ENCODE results near the gene SPAG8. TPM values are rescaled to one million over a fixed set of nuclear protein-coding genes. Genes with fewer than 3 reads are reported as not detected.

The SPAG8 gene
- total RNA-seq, 2 experiments from 2014 or later: 1.1 to 3.6 TPM

GRCh38 chr9:35836595-35836994 lies 24.5 kb upstream of the SPAG8 start:
- no TSS peak for BruUV-seq (replicated peaks)
- H3K4me2 ChIP-seq (ENCODE audit: low read length): no peak overlapping the region
- H3K4me3 ChIP-seq (ENCODE audit: low read depth, low read length, poor library complexity, severe bottlenecking): no peak overlapping the region
- H3K79me2 ChIP-seq (ENCODE audit: insufficient read depth, low read depth, low read length): no peaks in the 10 kb centered on the region
- no peak for TF ChIP-seq CTCF (conservative IDR thresholded peaks at IDR 0.05; ENCODE audit: low read length)
- TF ChIP-seq EZH2phosphoT487 (IDR thresholded peaks at IDR 0.05; ENCODE audit: borderline replicate concordance, low read depth, low read length): no peak
- no peak for DNase-seq (ENCODE audit: low spot score)
- no peaks in the 10 kb centered on the region for H3K9me2 ChIP-seq (ENCODE audit: insufficient read depth, low read length)
- intact Hi-C loops (cut with micrococcal nuclease; ENCODE audit: unreplicated experiment): no loop called here
- no peaks in the 10 kb centered on the region for H4K20me1 ChIP-seq (ENCODE audit: insufficient read depth, low read length)
- CTCF ChIA-PET (ENCODE audit: unreplicated experiment): no interaction called here
- POLR2A ChIA-PET: no interaction called here
- no peaks in the 10 kb centered on the region for H3K36me3 ChIP-seq (ENCODE audit: insufficient read depth, low read length)
- no peaks in the 10 kb centered on the region for H3K9me3 ChIP-seq (ENCODE audit: low read length)
- peaks cover 24% of the 10 kb centered on the region for H3K4me1 ChIP-seq (ENCODE audit: insufficient read depth, low read length, poor library complexity, severe bottlenecking)
- H2AFZ ChIP-seq (ENCODE audit: low read length): no peak overlapping the region
- H3K27ac ChIP-seq (ENCODE audit: low read depth, low read length, poor library complexity, severe bottlenecking): no peak overlapping the region

GRCh38 chr9:35835766-35836165 lies 23.7 kb upstream of the SPAG8 start:
- no peak overlapping the region for H2AFZ ChIP-seq (ENCODE audit: low read length)
- H3K36me3 ChIP-seq (ENCODE audit: insufficient read depth, low read length): no peaks in the 10 kb centered on the region
- TF ChIP-seq EZH2phosphoT487 (IDR thresholded peaks at IDR 0.05; ENCODE audit: borderline replicate concordance, low read depth, low read length) (no peak), CTCF (conservative IDR thresholded peaks at IDR 0.05; ENCODE audit: low read length) (no peak)
- BruUV-seq (replicated peaks): no TSS peak
- ChIA-PET CTCF (ENCODE audit: unreplicated experiment) (interaction anchor here (0.6 to 0.8 kb wide), 2 partner anchors 43 to 47 kb away, joined by 3 to 4 read pairs; no protein-coding TSS in a partner anchor), POLR2A (interaction anchor here (0.9 kb wide), 1 partner anchor 9 kb away, joined by 4 read pairs; no protein-coding TSS in a partner anchor)
- intact Hi-C loops (cut with micrococcal nuclease; ENCODE audit: unreplicated experiment): no loop called here
- no peaks in the 10 kb centered on the region for H3K9me3 ChIP-seq (ENCODE audit: low read length)
- no peak overlapping the region for H3K4me3 ChIP-seq (ENCODE audit: low read depth, low read length, poor library complexity, severe bottlenecking)
- H3K4me1 ChIP-seq (ENCODE audit: insufficient read depth, low read length, poor library complexity, severe bottlenecking): peaks cover 24% of the 10 kb centered on the region
- H4K20me1 ChIP-seq (ENCODE audit: insufficient read depth, low read length): no peaks in the 10 kb centered on the region
- DNase-seq (ENCODE audit: low spot score): no peak
- H3K9me2 ChIP-seq (ENCODE audit: insufficient read depth, low read length): no peaks in the 10 kb centered on the region
- H3K27ac ChIP-seq (ENCODE audit: low read depth, low read length, poor library complexity, severe bottlenecking): no peak overlapping the region
- H3K79me2 ChIP-seq (ENCODE audit: insufficient read depth, low read depth, low read length): no peaks in the 10 kb centered on the region
- H3K4me2 ChIP-seq (ENCODE audit: low read length): no peak overlapping the region

DNA sequence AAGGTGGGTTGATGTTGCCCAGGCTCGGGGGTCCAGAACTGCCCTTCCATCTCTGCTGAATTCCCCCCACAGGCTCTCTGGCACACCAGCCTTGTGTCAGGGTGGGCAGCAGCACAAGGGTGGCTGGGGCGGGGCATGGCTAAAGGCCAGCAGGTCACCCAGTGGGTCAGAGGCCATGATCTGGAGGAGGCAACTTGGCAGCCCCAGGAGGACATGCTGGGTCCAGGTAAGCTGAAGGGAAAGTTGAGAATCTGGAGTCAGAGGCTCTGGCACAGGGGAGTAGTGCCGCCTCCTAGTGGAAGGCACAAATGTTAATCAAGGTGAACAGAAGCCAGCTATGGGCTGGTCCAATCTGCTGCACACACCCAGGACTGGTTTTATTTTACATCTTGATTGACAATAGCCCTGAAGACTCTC lies 23.2 kb upstream of the SPAG8 start:
- Histone ChIP-seq H3K4me1 (ENCODE audit: insufficient read depth, low read length, poor library complexity, severe bottlenecking) (peaks cover 24% of the 10 kb centered on the region), H3K4me3 (ENCODE audit: low read depth, low read length, poor library complexity, severe bottlenecking) (no peak overlapping the region), H3K36me3 (ENCODE audit: insufficient read depth, low read length) (no peaks in the 10 kb centered on the region), H3K27ac (ENCODE audit: low read depth, low read length, poor library complexity, severe bottlenecking) (no peak overlapping the region), H4K20me1 (ENCODE audit: insufficient read depth, low read length) (no peaks in the 10 kb centered on the region), H3K9me3 (ENCODE audit: low read length) (no peaks in the 10 kb centered on the region), H3K79me2 (ENCODE audit: insufficient read depth, low read depth, low read length) (no peaks in the 10 kb centered on the region), H3K9me2 (ENCODE audit: insufficient read depth, low read length) (no peaks in the 10 kb centered on the region), H3K4me2 (ENCODE audit: low read length) (peak overlapping the region; percentile 43), H2AFZ (ENCODE audit: low read length) (peak overlapping the region; percentile 51; the same call in 1 of the 2 replicates)
- TF ChIP-seq CTCF (conservative IDR thresholded peaks at IDR 0.05; ENCODE audit: low read length) (peak; percentile 76), EZH2phosphoT487 (IDR thresholded peaks at IDR 0.05; ENCODE audit: borderline replicate concordance, low read depth, low read length) (no peak)
- DNase-seq (ENCODE audit: low spot score): peak; percentile 43
- POLR2A ChIA-PET: interaction anchor here (0.9 kb wide), 1 partner anchor 10 kb away, joined by 4 read pairs; no protein-coding TSS in a partner anchor
- CTCF ChIA-PET (ENCODE audit: unreplicated experiment): interaction anchor here (0.6 to 0.8 kb wide), 2 partner anchors 43 to 47 kb away, joined by 3 to 4 read pairs; no protein-coding TSS in a partner anchor
- intact Hi-C loops (cut with micrococcal nuclease; ENCODE audit: unreplicated experiment): no loop called here
- no TSS peak for BruUV-seq (replicated peaks)
